ENCODE measurements around the gene SH3BP5.

The SH3BP5 gene

DNA sequence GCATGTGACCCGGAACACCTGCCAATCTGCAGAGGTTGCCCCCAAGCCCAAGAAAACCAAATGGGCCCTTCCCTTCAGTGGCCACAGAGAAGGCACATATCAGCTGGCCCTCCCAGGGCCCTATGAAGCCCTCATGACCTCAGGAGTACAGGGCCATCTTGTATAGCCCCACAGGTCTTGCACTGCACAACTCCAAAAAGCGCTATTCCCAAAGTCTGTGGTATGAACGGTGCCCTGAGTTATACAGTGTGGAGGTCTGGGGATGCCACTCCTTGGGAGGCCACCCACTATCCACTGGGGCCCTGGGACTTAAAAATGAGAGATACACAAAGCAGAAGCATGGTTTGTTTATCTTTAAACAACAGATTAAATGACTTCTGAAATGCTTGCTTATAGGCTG lies 64.9 kb downstream of the SH3BP5 start:
- H3K27me3 ChIP-seq (replicated peaks; ENCODE audit: control insufficient read depth, insufficient read depth, low read length, poor library complexity, severe bottlenecking): no peaks in the 10 kb centered on the region
- H3K4me3 ChIP-seq (ENCODE audit: insufficient read depth, low read depth, low read length, poor library complexity, severe bottlenecking): no peak overlapping the region
- peaks cover 22% of the 10 kb centered on the region for H3K36me3 ChIP-seq (ENCODE audit: control insufficient read depth, insufficient read depth, low read length)
- H3K9me3 ChIP-seq (ENCODE audit: control insufficient read depth, low read length): no peaks in the 10 kb centered on the region
- no peak for DNase-seq
- peak overlapping the region; percentile 17 for H3K27ac ChIP-seq (ENCODE audit: insufficient read depth, low read length, poor library complexity, severe bottlenecking)
- H3K4me1 ChIP-seq (ENCODE audit: control insufficient read depth, insufficient read depth, low read length, poor library complexity, severe bottlenecking): peaks cover 63% of the 10 kb centered on the region

DNA sequence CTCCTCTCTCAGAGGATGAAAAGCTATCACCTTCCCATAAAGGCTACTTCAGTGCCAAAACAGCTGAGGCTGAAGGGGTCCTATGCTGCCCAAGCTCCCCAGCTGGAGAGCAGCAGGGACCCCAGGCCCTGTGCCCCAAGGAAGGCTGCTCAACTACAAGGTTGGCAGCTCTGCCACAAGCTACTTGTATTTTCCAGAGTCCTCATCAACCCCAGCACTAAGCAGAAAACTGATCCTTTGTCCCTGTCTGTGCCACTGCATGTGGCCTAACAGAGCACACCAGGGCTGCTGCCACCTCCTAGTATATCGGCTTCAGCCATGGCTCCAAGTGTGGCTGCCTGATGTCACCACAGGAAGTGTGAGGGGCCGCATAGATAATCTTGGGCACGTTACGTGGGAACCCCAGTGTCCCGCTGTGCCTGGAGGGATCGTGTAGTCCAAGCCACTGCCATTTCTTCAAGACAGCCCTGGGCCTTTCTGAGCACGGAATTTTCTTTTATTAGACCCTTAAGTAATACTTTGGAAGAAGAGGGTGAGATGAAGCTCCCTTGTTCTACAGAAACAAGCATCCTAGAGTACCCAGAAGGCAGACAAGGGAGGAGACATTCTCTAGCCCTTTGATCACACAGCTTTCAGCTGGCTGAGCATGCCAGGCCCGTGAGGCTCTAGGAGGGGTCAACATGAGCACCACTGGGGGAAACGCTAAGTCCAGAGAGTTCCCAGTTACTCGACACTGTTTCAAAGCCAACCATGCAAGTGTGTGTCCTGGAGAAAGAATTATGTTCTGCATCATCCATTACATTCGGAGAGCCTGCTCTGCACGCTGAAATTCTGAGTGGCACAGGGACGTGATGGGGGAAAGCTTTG lies 65.6 kb downstream of the SH3BP5 start:
- no peak overlapping the region for H3K4me3 ChIP-seq (ENCODE audit: insufficient read depth, low read depth, low read length, poor library complexity, severe bottlenecking)
- peaks cover 22% of the 10 kb centered on the region for H3K36me3 ChIP-seq (ENCODE audit: control insufficient read depth, insufficient read depth, low read length)
- H3K27me3 ChIP-seq (replicated peaks; ENCODE audit: control insufficient read depth, insufficient read depth, low read length, poor library complexity, severe bottlenecking): no peaks in the 10 kb centered on the region
- no peaks in the 10 kb centered on the region for H3K9me3 ChIP-seq (ENCODE audit: control insufficient read depth, low read length)
- DNase-seq: no peak
- H3K4me1 ChIP-seq (ENCODE audit: control insufficient read depth, insufficient read depth, low read length, poor library complexity, severe bottlenecking): peaks cover 56% of the 10 kb centered on the region
- no peak overlapping the region for H3K27ac ChIP-seq (ENCODE audit: insufficient read depth, low read length, poor library complexity, severe bottlenecking)

GRCh38 chr3:15265655-15266509 lies 66.5 kb downstream of the SH3BP5 start:
- Histone ChIP-seq H3K27ac (ENCODE audit: insufficient read depth, low read length, poor library complexity, severe bottlenecking) (no peak overlapping the region), H3K36me3 (ENCODE audit: control insufficient read depth, insufficient read depth, low read length) (peaks cover 30% of the 10 kb centered on the region), H3K27me3 (replicated peaks; ENCODE audit: control insufficient read depth, insufficient read depth, low read length, poor library complexity, severe bottlenecking) (no peaks in the 10 kb centered on the region), H3K9me3 (ENCODE audit: control insufficient read depth, low read length) (no peaks in the 10 kb centered on the region), H3K4me3 (ENCODE audit: insufficient read depth, low read depth, low read length, poor library complexity, severe bottlenecking) (no peak overlapping the region), H3K4me1 (ENCODE audit: control insufficient read depth, insufficient read depth, low read length, poor library complexity, severe bottlenecking) (peaks cover 52% of the 10 kb centered on the region)
- DNase-seq: no peak

- peaks cover 44% of the 10 kb centered on the region for H3K36me3 ChIP-seq (ENCODE audit: control insufficient read depth, insufficient read depth, low read length)
These were observed 67.9 kb downstream of the SH3BP5 start for GRCh38 chr3:15264486-15264885.

GRCh38 chr3:15263926-15264325 lies 68.5 kb downstream of the SH3BP5 start:
- H3K9me3 ChIP-seq (ENCODE audit: control insufficient read depth, low read length): no peaks in the 10 kb centered on the region
- peaks cover 33% of the 10 kb centered on the region for H3K4me1 ChIP-seq (ENCODE audit: control insufficient read depth, insufficient read depth, low read length, poor library complexity, severe bottlenecking)
- H3K4me3 ChIP-seq (ENCODE audit: insufficient read depth, low read depth, low read length, poor library complexity, severe bottlenecking): no peak overlapping the region
- H3K36me3 ChIP-seq (ENCODE audit: control insufficient read depth, insufficient read depth, low read length): peaks cover 46% of the 10 kb centered on the region
- H3K27me3 ChIP-seq (replicated peaks; ENCODE audit: control insufficient read depth, insufficient read depth, low read length, poor library complexity, severe bottlenecking): no peaks in the 10 kb centered on the region
- DNase-seq: no peak
- no peak overlapping the region for H3K27ac ChIP-seq (ENCODE audit: insufficient read depth, low read length, poor library complexity, severe bottlenecking)

More at GRCh38 chr3:15264486-15264885, 67.9 kb downstream of the SH3BP5 start:
- Histone ChIP-seq H3K27ac (ENCODE audit: insufficient read depth, low read length, poor library complexity, severe bottlenecking) (no peak overlapping the region), H3K4me1 (ENCODE audit: control insufficient read depth, insufficient read depth, low read length, poor library complexity, severe bottlenecking) (peaks cover 38% of the 10 kb centered on the region), H3K27me3 (replicated peaks; ENCODE audit: control insufficient read depth, insufficient read depth, low read length, poor library complexity, severe bottlenecking) (no peaks in the 10 kb centered on the region), H3K9me3 (ENCODE audit: control insufficient read depth, low read length) (no peaks in the 10 kb centered on the region), H3K4me3 (ENCODE audit: insufficient read depth, low read depth, low read length, poor library complexity, severe bottlenecking) (no peak overlapping the region)
- no peak for DNase-seq

- peaks cover 48% of the 10 kb centered on the region for H3K36me3 ChIP-seq (ENCODE audit: control insufficient read depth, insufficient read depth, low read length)
These were observed 69.3 kb downstream of the SH3BP5 start for GRCh38 chr3:15263120-15263519.

GRCh38 chr3:15262021-15262420 lies 70.4 kb downstream of the SH3BP5 start:
- Histone ChIP-seq H3K4me1 (ENCODE audit: control insufficient read depth, insufficient read depth, low read length, poor library complexity, severe bottlenecking) (peaks cover 13% of the 10 kb centered on the region), H3K9me3 (ENCODE audit: control insufficient read depth, low read length) (no peaks in the 10 kb centered on the region), H3K36me3 (ENCODE audit: control insufficient read depth, insufficient read depth, low read length) (peaks cover 53% of the 10 kb centered on the region), H3K4me3 (ENCODE audit: insufficient read depth, low read depth, low read length, poor library complexity, severe bottlenecking) (no peak overlapping the region), H3K27ac (ENCODE audit: insufficient read depth, low read length, poor library complexity, severe bottlenecking) (no peak overlapping the region), H3K27me3 (replicated peaks; ENCODE audit: control insufficient read depth, insufficient read depth, low read length, poor library complexity, severe bottlenecking) (no peaks in the 10 kb centered on the region)
- no peak for DNase-seq

More at GRCh38 chr3:15263120-15263519, 69.3 kb downstream of the SH3BP5 start:
- DNase-seq: no peak
- no peaks in the 10 kb centered on the region for H3K9me3 ChIP-seq (ENCODE audit: control insufficient read depth, low read length)
- H3K4me1 ChIP-seq (ENCODE audit: control insufficient read depth, insufficient read depth, low read length, poor library complexity, severe bottlenecking): peaks cover 24% of the 10 kb centered on the region
- H3K4me3 ChIP-seq (ENCODE audit: insufficient read depth, low read depth, low read length, poor library complexity, severe bottlenecking): no peak overlapping the region
- H3K27ac ChIP-seq (ENCODE audit: insufficient read depth, low read length, poor library complexity, severe bottlenecking): no peak overlapping the region
- H3K27me3 ChIP-seq (replicated peaks; ENCODE audit: control insufficient read depth, insufficient read depth, low read length, poor library complexity, severe bottlenecking): no peaks in the 10 kb centered on the region

DNA sequence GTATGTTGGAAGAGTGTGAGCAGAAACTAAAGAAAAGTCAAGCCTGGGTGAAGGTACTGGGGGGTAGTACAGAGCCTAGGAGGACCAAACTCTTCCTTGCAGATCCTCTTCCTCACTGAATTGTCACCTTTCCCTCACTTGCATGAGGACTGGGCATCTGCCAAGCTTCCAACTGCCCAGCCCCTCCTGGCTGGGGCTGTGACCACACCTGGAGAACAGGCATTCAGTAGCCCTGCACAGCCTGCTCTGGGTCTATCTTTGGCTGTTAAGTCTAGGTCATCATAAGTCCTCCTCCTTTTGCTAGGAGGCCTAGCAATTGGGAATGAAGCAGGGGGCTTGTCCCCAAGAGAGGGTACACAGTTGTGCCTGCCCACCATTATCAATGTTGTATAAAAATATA lies 71.1 kb downstream of the SH3BP5 start:
- peaks cover 54% of the 10 kb centered on the region for H3K36me3 ChIP-seq (ENCODE audit: control insufficient read depth, insufficient read depth, low read length)
- peaks cover 13% of the 10 kb centered on the region for H3K4me1 ChIP-seq (ENCODE audit: control insufficient read depth, insufficient read depth, low read length, poor library complexity, severe bottlenecking)
- H3K9me3 ChIP-seq (ENCODE audit: control insufficient read depth, low read length): no peaks in the 10 kb centered on the region
- H3K27me3 ChIP-seq (replicated peaks; ENCODE audit: control insufficient read depth, insufficient read depth, low read length, poor library complexity, severe bottlenecking): no peaks in the 10 kb centered on the region
- no peak overlapping the region for H3K27ac ChIP-seq (ENCODE audit: insufficient read depth, low read length, poor library complexity, severe bottlenecking)
- DNase-seq: no peak
- no peak overlapping the region for H3K4me3 ChIP-seq (ENCODE audit: insufficient read depth, low read depth, low read length, poor library complexity, severe bottlenecking)

GRCh38 chr3:15260531-15260930 lies 71.9 kb downstream of the SH3BP5 start:
- Histone ChIP-seq H3K4me1 (ENCODE audit: control insufficient read depth, insufficient read depth, low read length, poor library complexity, severe bottlenecking) (peaks cover 7% of the 10 kb centered on the region), H3K4me3 (ENCODE audit: insufficient read depth, low read depth, low read length, poor library complexity, severe bottlenecking) (no peak overlapping the region), H3K9me3 (ENCODE audit: control insufficient read depth, low read length) (no peaks in the 10 kb centered on the region), H3K27ac (ENCODE audit: insufficient read depth, low read length, poor library complexity, severe bottlenecking) (no peak overlapping the region), H3K27me3 (replicated peaks; ENCODE audit: control insufficient read depth, insufficient read depth, low read length, poor library complexity, severe bottlenecking) (no peaks in the 10 kb centered on the region), H3K36me3 (ENCODE audit: control insufficient read depth, insufficient read depth, low read length) (peaks cover 60% of the 10 kb centered on the region)
- no peak for DNase-seq

- H3K36me3 ChIP-seq (ENCODE audit: control insufficient read depth, insufficient read depth, low read length): peaks cover 72% of the 10 kb centered on the region
- H3K4me1 ChIP-seq (ENCODE audit: control insufficient read depth, insufficient read depth, low read length, poor library complexity, severe bottlenecking): no peaks in the 10 kb centered on the region
- no peak overlapping the region for H3K27ac ChIP-seq (ENCODE audit: insufficient read depth, low read length, poor library complexity, severe bottlenecking)
- H3K4me3 ChIP-seq (ENCODE audit: insufficient read depth, low read depth, low read length, poor library complexity, severe bottlenecking): no peak overlapping the region
- H3K9me3 ChIP-seq (ENCODE audit: control insufficient read depth, low read length): no peaks in the 10 kb centered on the region
- H3K27me3 ChIP-seq (replicated peaks; ENCODE audit: control insufficient read depth, insufficient read depth, low read length, poor library complexity, severe bottlenecking): no peaks in the 10 kb centered on the region
- DNase-seq: no peak
These were observed 73.7 kb downstream of the SH3BP5 start for GRCh38 chr3:15258720-15259119.

Data from effector memory CD4-positive, alpha-beta T cell (primary cell).